Rectal smooth muscle tissue (tissue), 1 donor: Measurements from ENCODE around the gene SLC48A1.
A peak's percentile ranks its signal among the peaks of the same experiment; 100 is the strongest.

Experiments
- H3K27ac ChIP-seq: one replicate; pipeline ENCODE4 v1.7.0; 2013; ENCODE audit warnings: low read depth, low read length, inconsistent platforms
- H3K27me3 ChIP-seq: one replicate; pipeline ENCODE4 v1.7.0; 2013; ENCODE audit warnings: low read length; ENCODE audit not compliant: control insufficient read depth, insufficient read depth
- H3K36me3 ChIP-seq: one replicate; pipeline ENCODE4 v1.7.0; 2013; ENCODE audit warnings: low read length; ENCODE audit not compliant: control insufficient read depth, insufficient read depth
- H3K4me1 ChIP-seq: one replicate; pipeline ENCODE4 v1.7.0; 2013; ENCODE audit warnings: low read length; ENCODE audit not compliant: control insufficient read depth, insufficient read depth
- H3K4me3 ChIP-seq: one replicate; pipeline ENCODE4 v1.7.0; 2013; ENCODE audit warnings: low read length
- H3K9ac ChIP-seq: one replicate; pipeline ENCODE4 v1.7.0; 2013; ENCODE audit warnings: low read length

Gene SLC48A1

GRCh38 chr12:47755655-47756562, 17.1 kb upstream of the SLC48A1 start:
- no peaks in the 10 kb centered on the region for H3K36me3 ChIP-seq
- no peak overlapping the region for H3K4me3 ChIP-seq
- H3K27ac ChIP-seq, result no peak overlapping the region
- peaks cover 5% of the 10 kb centered on the region for H3K4me1 ChIP-seq
- H3K27me3 ChIP-seq, result no peaks in the 10 kb centered on the region
- H3K9ac ChIP-seq, result no peak overlapping the region

GRCh38 chr12:47757364-47757839, 15.6 kb upstream of the SLC48A1 start:
- Histone ChIP-seq H3K4me3 (peak overlapping the region; percentile 77), H3K36me3 (no peaks in the 10 kb centered on the region), H3K4me1 (peaks cover 5% of the 10 kb centered on the region), H3K9ac (no peak overlapping the region), H3K27ac (no peak overlapping the region), H3K27me3 (no peaks in the 10 kb centered on the region)

GRCh38 chr12:47757840-47758583, 15.0 kb upstream of the SLC48A1 start:
- peaks cover 5% of the 10 kb centered on the region for H3K4me1 ChIP-seq
- no peak overlapping the region for H3K9ac ChIP-seq
- H3K27me3 ChIP-seq, result no peaks in the 10 kb centered on the region
- peak overlapping the region; percentile 21 for H3K27ac ChIP-seq
- peak overlapping the region; percentile 77 for H3K4me3 ChIP-seq
- no peaks in the 10 kb centered on the region for H3K36me3 ChIP-seq

- Histone ChIP-seq H3K27me3 (no peaks in the 10 kb centered on the region), H3K36me3 (no peaks in the 10 kb centered on the region), H3K4me1 (peaks cover 5% of the 10 kb centered on the region), H3K4me3 (peak overlapping the region; percentile 77), H3K27ac (no peak overlapping the region), H3K9ac (peak overlapping the region; percentile 10)
Observed at GRCh38 chr12:47758584-47758833, 14.5 kb upstream of the SLC48A1 start.

- Histone ChIP-seq H3K4me3 (peak within 1 kb of the TSS; percentile 77), H3K9ac (peak within 1 kb of the TSS; percentile 67), H3K4me1 (peaks cover 5% of the 10 kb centered on the region), H3K27ac (peak within 1 kb of the TSS; percentile 73), H3K27me3 (no peaks in the 10 kb centered on the region), H3K36me3 (no peaks in the 10 kb centered on the region)
Observed at GRCh38 chr12:47758834-47759690, 14.0 kb upstream of the SLC48A1 start, which contains the start of gene RAPGEF3. TSS of gene RAPGEF3 (minus strand) at chr12:47758880. CDS start at chr12:47758556, 324 bp downstream.

- H3K36me3 ChIP-seq, result no peaks in the 10 kb centered on the region
- H3K27ac ChIP-seq, result no peak overlapping the region
- peaks cover 7% of the 10 kb centered on the region for H3K4me1 ChIP-seq
- no peaks in the 10 kb centered on the region for H3K27me3 ChIP-seq
- H3K4me3 ChIP-seq, result no peak overlapping the region
- H3K9ac ChIP-seq, result no peak overlapping the region
Observed at GRCh38 chr12:47762850-47763465, 10.1 kb upstream of the SLC48A1 start.

- no peak overlapping the region for H3K9ac ChIP-seq
- peaks cover 3% of the 10 kb centered on the region for H3K4me1 ChIP-seq
- H3K27ac ChIP-seq, result no peak overlapping the region
Observed at GRCh38 chr12:47763481-47764346, 9.3 kb upstream of the SLC48A1 start.

GRCh38 chr12:47766502-47767215, 6.4 kb upstream of the SLC48A1 start:
- Histone ChIP-seq H3K36me3 (no peaks in the 10 kb centered on the region), H3K27me3 (no peaks in the 10 kb centered on the region), H3K4me3 (no peak overlapping the region), H3K4me1 (peaks cover 3% of the 10 kb centered on the region), H3K27ac (no peak overlapping the region), H3K9ac (no peak overlapping the region)

More at GRCh38 chr12:47763481-47764346, 9.3 kb upstream of the SLC48A1 start:
- H3K4me3 ChIP-seq, result no peak overlapping the region
- H3K36me3 ChIP-seq, result no peaks in the 10 kb centered on the region
- no peaks in the 10 kb centered on the region for H3K27me3 ChIP-seq

- H3K36me3 ChIP-seq, result no peaks in the 10 kb centered on the region
- no peak overlapping the region for H3K9ac ChIP-seq
- no peaks in the 10 kb centered on the region for H3K27me3 ChIP-seq
- no peak overlapping the region for H3K4me3 ChIP-seq
- no peak overlapping the region for H3K27ac ChIP-seq
- peaks cover 3% of the 10 kb centered on the region for H3K4me1 ChIP-seq
Observed at GRCh38 chr12:47767216-47767724, 5.8 kb upstream of the SLC48A1 start.

- Histone ChIP-seq H3K4me3 (no peak overlapping the region), H3K4me1 (peaks cover 3% of the 10 kb centered on the region), H3K9ac (no peak overlapping the region), H3K36me3 (no peaks in the 10 kb centered on the region), H3K27me3 (no peaks in the 10 kb centered on the region), H3K27ac (no peak overlapping the region)
Observed at GRCh38 chr12:47768323-47768811, 4.7 kb upstream of the SLC48A1 start.
